IMR-90 (cell line): Measurements from ENCODE around the gene ZNF12.

ENCODE experiments used
- CHD1 ChIP-seq: IDR thresholded peaks from 2 replicates; pipeline ENCODE4 v1.6.1; 2012; ENCODE audit warnings: low read depth, low read length, improper control_type of control experiment
- POLR2A ChIP-seq: IDR thresholded peaks from 2 replicates; pipeline ENCODE4 v1.6.1; 2012; ENCODE audit warnings: mild to moderate bottlenecking, low read depth, low read length
- RAD21 ChIP-seq: IDR thresholded peaks from 2 replicates; pipeline ENCODE4 v1.6.1; 2012; ENCODE audit warnings: low read length, improper control_type of control experiment
- RCOR1 ChIP-seq: IDR thresholded peaks from 2 replicates; pipeline ENCODE4 v1.6.1; 2012; ENCODE audit warnings: mild to moderate bottlenecking, low read length, improper control_type of control experiment; ENCODE audit not compliant: insufficient replicate concordance
- RFX5 ChIP-seq: IDR thresholded peaks from 2 replicates; pipeline ENCODE4 v1.8.0; 2012; ENCODE audit warnings: low read depth, mild to moderate bottlenecking, low read length, moderate library complexity
- SMC3 ChIP-seq: fragments of 150-350 bp; IDR thresholded peaks from 2 replicates; pipeline ENCODE4 v1.6.1; 2016; ENCODE audit warnings: low read depth, mild to moderate bottlenecking, antibody characterized with exemption, low read length, moderate library complexity
- TF ChIP-seq, protein P1 (sequence below): conservative IDR thresholded peaks from 2 replicates; pipeline ENCODE4 v1.5.1; 2012; ENCODE audit warnings: mild to moderate bottlenecking, low read depth, low read length, improper control_type of control experiment

- TF ChIP-seq POLR2A (no peak), RAD21 (no peak), RFX5 (no peak), CHD1 (no peak), SMC3 (no peak), RCOR1 (no peak)
- TF ChIP-seq, protein P1, sequence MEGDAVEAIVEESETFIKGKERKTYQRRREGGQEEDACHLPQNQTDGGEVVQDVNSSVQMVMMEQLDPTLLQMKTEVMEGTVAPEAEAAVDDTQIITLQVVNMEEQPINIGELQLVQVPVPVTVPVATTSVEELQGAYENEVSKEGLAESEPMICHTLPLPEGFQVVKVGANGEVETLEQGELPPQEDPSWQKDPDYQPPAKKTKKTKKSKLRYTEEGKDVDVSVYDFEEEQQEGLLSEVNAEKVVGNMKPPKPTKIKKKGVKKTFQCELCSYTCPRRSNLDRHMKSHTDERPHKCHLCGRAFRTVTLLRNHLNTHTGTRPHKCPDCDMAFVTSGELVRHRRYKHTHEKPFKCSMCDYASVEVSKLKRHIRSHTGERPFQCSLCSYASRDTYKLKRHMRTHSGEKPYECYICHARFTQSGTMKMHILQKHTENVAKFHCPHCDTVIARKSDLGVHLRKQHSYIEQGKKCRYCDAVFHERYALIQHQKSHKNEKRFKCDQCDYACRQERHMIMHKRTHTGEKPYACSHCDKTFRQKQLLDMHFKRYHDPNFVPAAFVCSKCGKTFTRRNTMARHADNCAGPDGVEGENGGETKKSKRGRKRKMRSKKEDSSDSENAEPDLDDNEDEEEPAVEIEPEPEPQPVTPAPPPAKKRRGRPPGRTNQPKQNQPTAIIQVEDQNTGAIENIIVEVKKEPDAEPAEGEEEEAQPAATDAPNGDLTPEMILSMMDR = no peak
These were observed 53.4 kb downstream of the ZNF12 start for GRCh38 chr7:6653071-6654003.
